Endothelial cell of umbilical vein (primary cell): ENCODE measurements around the gene NFXL1. TPM values are rescaled to one million over a fixed set of nuclear protein-coding genes. Genes with fewer than 3 reads are reported as not detected.

ENCODE experiments used
- BruUV-seq: library from RNA; stranded (reverse); fragments of 400-500 nt; replicated peaks from 2 replicates; lab custom pipeline; 2021; lab: Mats Ljungman, UMichigan
- CTCF ChIA-PET: fragments of 300-600, 350-600 bp; sonication (Branson Sonifier 250); formaldehyde crosslinking; loops from one replicate; lab custom pipeline; 2021; ENCODE audit warnings: antibody characterized with exemption, inconsistent platforms; lab: Charles Lee
- POLR2A ChIA-PET: fragments of 300-600, 350-600 bp; sonication (Branson Sonifier 250); formaldehyde crosslinking; loops from one replicate; lab custom pipeline; 2021; ENCODE audit warnings: antibody characterized with exemption, inconsistent platforms; lab: Charles Lee
- DNase-seq: peaks from one replicate; pipeline ENCODE4 v3.0.0-alpha.2; 2011; ENCODE audit warnings: low read depth, low spot score
- FAIRE-seq: peaks from 2 replicates; lab custom pipeline; 2011; peaks lifted over from hg19 to GRCh38; lab: Jason Lieb, UNC
- H2AFZ ChIP-seq: 2 replicates; pipeline ENCODE4 v1.6.0; 2012; ENCODE audit warnings: low read depth, low read length, control low read depth, inconsistent platforms
- H3K27ac ChIP-seq: 2 replicates; pipeline ENCODE4 v1.5.1; 2011; ENCODE audit warnings: low read depth, mild to moderate bottlenecking, control low read depth, low read length, moderate library complexity; ENCODE audit not compliant: insufficient read depth
- H3K27me3 ChIP-seq, 2 experiments: 2 replicates each; pipeline versions ENCODE4 v1.6.0 to v1.6.1; 2011; ENCODE audit warnings: low read length in 2 of 2, mixed read lengths in 1 of 2; ENCODE audit not compliant: control insufficient read depth in 2 of 2, insufficient read depth in 2 of 2
- H3K36me3 ChIP-seq, 2 experiments: 2 replicates in 1 of 2; 3 replicates in 1 of 2; pipeline ENCODE4 v1.5.1; 2011; ENCODE audit warnings: low read length in 2 of 2, mild to moderate bottlenecking in 1 of 2, moderate library complexity in 1 of 2; ENCODE audit not compliant: control insufficient read depth in 2 of 2, insufficient read depth in 2 of 2; ENCODE audit errors: extremely low read depth in 1 of 2
- H3K4me1 ChIP-seq: 3 replicates; pipeline ENCODE4 v1.5.1; 2011; ENCODE audit warnings: mild to moderate bottlenecking, low read length; ENCODE audit not compliant: control insufficient read depth, insufficient read depth; ENCODE audit errors: extremely low read depth
- H3K4me2 ChIP-seq: 2 replicates; pipeline ENCODE4 v1.6.1; 2011; ENCODE audit warnings: low read length, control low read depth, mixed read lengths; ENCODE audit not compliant: insufficient read depth
- H3K4me3 ChIP-seq, 3 experiments: fragments of 200-600 bp in 1 of 3; sonication (generic), shearing (Covaris generic) in 1 of 3; replicated peaks in 1 of 3; 2 replicates each; pipeline ENCODE4 v1.5.1; 2011 to 2016; ENCODE audit warnings: control low read depth in 3 of 3, low read length in 3 of 3, mild to moderate bottlenecking in 2 of 3, inconsistent platforms in 1 of 3, low read depth in 1 of 3, moderate library complexity in 1 of 3; ENCODE audit not compliant: insufficient read depth in 1 of 3
- H3K79me2 ChIP-seq: 2 replicates; pipeline ENCODE4 v1.6.0; 2012; ENCODE audit warnings: low read length, inconsistent platforms; ENCODE audit not compliant: control insufficient read depth, insufficient read depth
- H3K9ac ChIP-seq: replicated peaks from 2 replicates; pipeline ENCODE3; 2011; ENCODE audit warnings: low read length, control low read depth; ENCODE audit not compliant: insufficient read depth; ENCODE audit errors: extremely low read depth
- H3K9me1 ChIP-seq: replicated peaks from 3 replicates; pipeline ENCODE4 v1.6.0; 2011; ENCODE audit warnings: mild to moderate bottlenecking, low read length; ENCODE audit not compliant: control insufficient read depth, insufficient read depth; ENCODE audit errors: extremely low read depth
- H3K9me3 ChIP-seq: replicated peaks from 2 replicates; pipeline ENCODE4 v1.5.1; 2012; ENCODE audit warnings: low read length, inconsistent platforms; ENCODE audit not compliant: control insufficient read depth, insufficient read depth
- H4K20me1 ChIP-seq: replicated peaks from 2 replicates; pipeline ENCODE3; 2011; ENCODE audit warnings: mild to moderate bottlenecking, low read length; ENCODE audit not compliant: control insufficient read depth, insufficient read depth; ENCODE audit errors: extremely low read depth
- CTCF ChIP-seq, 2 donors: IDR thresholded peaks; 1 replicate in 1 of 2; 2 replicates in 1 of 2; pipeline ENCODE4 v1.5.1; 2011; ENCODE audit warnings: low read length in 2 of 2, mild to moderate bottlenecking in 2 of 2, moderate library complexity in 2 of 2, control low read depth in 1 of 2, inconsistent platforms in 1 of 2, low read depth in 1 of 2; ENCODE audit not compliant: insufficient read depth in 1 of 2; ENCODE audit errors: extremely low read depth in 1 of 2
- EZH2 ChIP-seq: IDR thresholded peaks from 2 replicates; pipeline ENCODE4 v1.6.1; 2012; ENCODE audit warnings: borderline replicate concordance, low read depth, mild to moderate bottlenecking, moderate library complexity, low read length, inconsistent platforms; ENCODE audit not compliant: severe bottlenecking
- FOS ChIP-seq: IDR thresholded peaks from 2 replicates; pipeline ENCODE4 v1.6.1; 2011; ENCODE audit warnings: mild to moderate bottlenecking, low read length, moderate library complexity, borderline replicate concordance; ENCODE audit not compliant: insufficient read depth
- GATA2 ChIP-seq: IDR thresholded peaks from 2 replicates; pipeline ENCODE4 v1.7.0; 2011; ENCODE audit warnings: low read depth, mild to moderate bottlenecking, moderate library complexity, mixed read lengths, low read length; ENCODE audit not compliant: insufficient read length, insufficient read depth
- MAX ChIP-seq: IDR thresholded peaks from 2 replicates; pipeline ENCODE4 v1.6.1; 2011; ENCODE audit not compliant: insufficient read depth, insufficient read length
- MYC ChIP-seq: IDR thresholded peaks from one replicate; pipeline ENCODE4 v1.6.1; 2011; ENCODE audit warnings: mild to moderate bottlenecking, low read depth, low read length
- dilution Hi-C: fragments of 300-500 bp; cut with MboI; formaldehyde crosslinking; loops from one replicate; pipeline ENCODE4 v1.15.0; 2019; ENCODE audit warnings: low sequenced_read_pairs; ENCODE audit not compliant: extremely low pct_ligation_motif_present
- intact Hi-C: fragments of 100-400 bp; cut with micrococcal nuclease; formaldehyde crosslinking; loops from one replicate; pipeline ENCODE4 v1.10.0; 2022
- polyA plus RNA-seq, 4 experiments: library from polyadenylated mRNA; depleted of rRNA in 3 of 4; stranded (reverse) in 3 of 4; unstranded in 1 of 4; fragments of >200 nt; gene quantifications; 2 replicates each; pipeline versions ENCODE4 v1.2.1 to v1.2.3, GENCODE V29; 2011 to 2012; ENCODE audit warnings: missing spikeins in 1 of 4
- total RNA-seq: library from RNA; stranded (reverse); gene quantifications from 2 replicates; pipeline ENCODE4 v1.2.3, GENCODE V29; 2021

NFXL1 gene
- total and polyA plus RNA-seq, 2 donors (not counting 3 experiments of a cell fraction or from before 2014, with no cell fraction given), result 5.1 to 14.6 TPM

GRCh38 chr4:47829438-47829837 is 84.9 kb downstream of the NFXL1 start:
- Histone ChIP-seq H2AFZ (no peak overlapping the region), H3K4me2 (no peak overlapping the region), H3K36me3 (no peaks in the 10 kb centered on the region), H3K4me3 (no peak overlapping the region), H4K20me1 (no peaks in the 10 kb centered on the region), H3K27me3 (peaks cover 0 to 9% of the 10 kb centered on the region in 2 experiments), H3K79me2 (no peaks in the 10 kb centered on the region), H3K9me3 (no peaks in the 10 kb centered on the region), H3K9ac (no peak overlapping the region), H3K27ac (no peak overlapping the region), H3K4me1 (no peaks in the 10 kb centered on the region), H3K9me1 (no peaks in the 10 kb centered on the region)
- intact Hi-C loops (no loop called here), dilution Hi-C loops (no loop called here)
- no peak for FAIRE-seq
- DNase-seq, result no peak
- CTCF ChIA-PET, result interaction anchor here (1.5 kb wide), 1 partner anchor 10 kb away, joined by 5 read pairs; no protein-coding TSS in a partner anchor
- no TSS peak for BruUV-seq
- POLR2A ChIA-PET, result no interaction called here
- TF ChIP-seq CTCF (IDR thresholded peaks at IDR 0.05; ENCODE audit: extremely low read depth in 1 of 2, insufficient read depth in 1 of 2, low read depth in 1 of 2, low read length in 2 of 2) (no peak), FOS (no peak), MAX (no peak), MYC (no peak), EZH2 (no peak), GATA2 (no peak)
